Sciatic nerve (tissue), 2 donors: ENCODE data around the gene CTAGE1. TPM values are rescaled to one million over a fixed set of nuclear protein-coding genes. Genes with fewer than 3 reads are reported as not detected.

Source experiments
- ATAC-seq: fragments of 200-7000 bp; cut with Tn5 transposase; one replicate; pipeline ENCODE4 v1.9.1; 2020; ENCODE audit warnings: mild to moderate bottlenecking, moderate library complexity
- DNase-seq: peaks from one replicate; pipeline ENCODE4 v3.0.0-alpha.2; 2020; ENCODE audit warnings: low spot score
- intact Hi-C: fragments of 100-400 bp; cut with DNase I; formaldehyde crosslinking; loops from one replicate; pipeline ENCODE4 v1.14.2; 2022
- total RNA-seq: library from RNA; stranded (reverse); fragmentation: NEBNext Ultra II Directional; extraction: Animal tissue kit (Norgen Biotek cat#: 25700); gene quantifications from one replicate; pipeline ENCODE4 v1.2.1, GENCODE V29; 2021
- donor health status: DM: no; HTN: no; CAD: no.
- donor health status: DM: no; HTN: no; CAD: no.

Gene CTAGE1
- total RNA-seq, 1 donor from 2014 or later = not detected

DNA sequence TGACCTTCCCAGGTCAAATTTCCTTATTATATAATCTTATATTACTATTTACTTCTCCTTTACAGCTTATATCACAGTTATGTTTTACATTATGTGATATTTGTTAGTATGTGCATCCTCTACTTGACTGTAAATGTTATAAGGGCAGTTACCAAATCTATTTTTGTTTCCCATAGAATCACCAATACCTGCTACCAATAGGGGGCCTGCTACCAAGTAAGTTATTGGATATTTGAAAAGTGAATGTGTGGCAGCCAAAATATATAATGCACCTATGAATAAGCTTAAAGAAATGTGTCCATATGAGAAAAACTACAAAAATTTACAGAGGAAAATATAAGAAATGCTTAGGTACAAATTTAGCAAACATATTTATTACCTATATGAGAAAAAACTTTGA, 23.9 kb upstream of the CTAGE1 start:
- no peak for ATAC-seq
- no peak for DNase-seq
- intact Hi-C loops = no loop called here

DNA sequence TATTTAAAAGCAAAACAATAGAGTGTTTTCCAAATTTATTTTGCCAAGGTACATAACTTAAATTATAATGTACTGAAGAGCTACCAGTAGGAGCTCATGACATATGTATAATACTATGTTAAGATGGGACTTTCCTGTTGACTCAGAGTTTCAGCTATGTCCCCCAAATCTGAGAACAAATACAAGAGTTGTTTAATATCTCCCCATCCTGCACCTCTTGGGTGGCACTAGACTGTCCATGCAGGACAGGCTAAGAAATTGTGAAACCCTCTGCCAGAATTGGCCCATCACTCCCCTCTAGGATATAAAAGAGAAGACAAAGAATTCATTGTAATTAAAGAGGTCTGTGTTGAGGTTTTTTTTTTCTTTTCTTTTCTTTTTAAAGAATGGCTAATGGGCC, 21.7 kb upstream of the CTAGE1 start:
- DNase-seq = no peak
- ATAC-seq = no peak
- intact Hi-C loops = no loop called here

GRCh38 chr18:22436136-22436535, 18.4 kb upstream of the CTAGE1 start:
- no peak for ATAC-seq
- DNase-seq = no peak
- intact Hi-C loops = no loop called here

DNA sequence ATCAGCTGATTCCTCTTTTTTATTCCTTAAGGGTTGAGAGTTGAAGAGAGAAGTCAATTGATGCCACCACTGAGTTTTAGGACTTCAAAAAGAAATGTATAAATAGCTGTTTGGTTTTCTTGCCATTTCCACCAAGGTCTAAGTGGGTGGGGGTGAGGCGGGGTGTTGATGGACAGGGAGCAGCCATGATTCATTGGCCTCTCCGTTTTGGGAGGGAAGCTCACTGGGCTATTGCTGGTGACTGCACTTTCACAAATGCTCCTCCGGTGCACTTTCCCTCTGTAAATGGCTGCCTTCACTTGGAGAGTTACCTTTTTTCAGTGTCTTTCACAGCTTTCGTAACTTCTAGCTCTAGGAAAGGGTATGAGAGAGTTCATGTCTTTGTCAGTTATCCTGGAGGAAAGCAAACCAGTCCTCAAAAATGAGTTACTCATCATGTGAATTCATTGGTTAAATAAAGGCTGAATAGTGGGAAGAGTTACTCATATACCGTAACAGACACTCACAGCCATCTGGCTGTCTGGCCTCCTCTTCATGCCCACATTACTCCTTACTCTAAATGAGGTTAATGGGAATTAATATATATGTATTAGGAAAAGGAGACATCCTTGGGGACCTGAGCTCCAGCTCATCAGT, 17.4 kb upstream of the CTAGE1 start:
- no peak for ATAC-seq
- intact Hi-C loops = no loop called here

GRCh38 chr18:22433956-22434355, 16.2 kb upstream of the CTAGE1 start:
- ATAC-seq (no peak), DNase-seq (no peak)
- intact Hi-C loops = no loop called here

More for the DNA sequence above, 17.4 kb upstream of the CTAGE1 start:
- DNase-seq = no peak

DNA sequence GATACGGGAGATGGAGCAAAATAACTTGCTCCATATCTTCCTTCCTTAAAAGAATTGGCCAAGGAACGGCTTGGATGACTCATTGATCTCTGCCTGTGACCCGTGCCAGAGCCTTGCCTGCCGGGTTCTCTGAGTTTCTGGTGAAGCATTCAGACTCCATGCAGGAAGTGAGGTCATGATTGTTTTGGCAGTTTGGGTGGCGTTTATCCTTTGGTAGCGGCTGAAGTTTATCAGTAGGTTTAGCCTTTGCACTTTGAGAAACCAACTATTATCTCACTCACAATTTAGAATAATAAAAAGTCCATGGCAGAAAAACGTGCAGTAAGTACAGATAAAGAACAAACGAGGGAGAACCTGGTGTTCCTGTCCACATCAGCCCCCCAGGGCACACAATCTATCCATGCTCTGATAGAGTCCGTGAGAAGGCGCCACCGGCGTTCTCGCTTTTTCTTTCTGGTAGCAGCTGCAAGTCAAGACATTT, 15.0 kb upstream of the CTAGE1 start:
- peak; percentile 82 for ATAC-seq

DNA sequence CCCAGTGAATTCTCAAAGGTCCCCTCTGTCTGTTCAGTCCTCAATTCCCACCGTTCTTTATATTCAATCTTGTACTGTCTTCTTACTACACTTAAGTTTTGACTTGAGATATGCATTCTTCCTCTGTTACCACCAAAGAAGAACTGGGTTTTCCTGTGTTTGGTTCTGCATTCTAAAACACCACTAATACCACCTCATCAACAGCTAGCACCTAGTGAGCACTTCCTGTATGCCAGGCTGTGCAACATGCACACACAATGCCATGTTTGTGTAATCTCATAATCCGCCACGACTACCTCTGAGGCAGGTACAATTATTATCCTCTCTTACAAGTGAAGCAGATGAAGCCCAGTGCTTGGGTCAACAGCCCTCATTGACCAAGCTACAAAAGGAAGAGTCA, 11.8 kb upstream of the CTAGE1 start:
- DNase-seq (no peak), ATAC-seq (no peak)
- intact Hi-C loops = no loop called here

More for the DNA sequence above, 15.0 kb upstream of the CTAGE1 start:
- DNase-seq = peak; percentile 63
- intact Hi-C loops = no loop called here

- intact Hi-C loops = no loop called here
- DNase-seq (no peak), ATAC-seq (no peak)
Observed at GRCh38 chr18:22428672-22429071, 11.0 kb upstream of the CTAGE1 start.

DNA sequence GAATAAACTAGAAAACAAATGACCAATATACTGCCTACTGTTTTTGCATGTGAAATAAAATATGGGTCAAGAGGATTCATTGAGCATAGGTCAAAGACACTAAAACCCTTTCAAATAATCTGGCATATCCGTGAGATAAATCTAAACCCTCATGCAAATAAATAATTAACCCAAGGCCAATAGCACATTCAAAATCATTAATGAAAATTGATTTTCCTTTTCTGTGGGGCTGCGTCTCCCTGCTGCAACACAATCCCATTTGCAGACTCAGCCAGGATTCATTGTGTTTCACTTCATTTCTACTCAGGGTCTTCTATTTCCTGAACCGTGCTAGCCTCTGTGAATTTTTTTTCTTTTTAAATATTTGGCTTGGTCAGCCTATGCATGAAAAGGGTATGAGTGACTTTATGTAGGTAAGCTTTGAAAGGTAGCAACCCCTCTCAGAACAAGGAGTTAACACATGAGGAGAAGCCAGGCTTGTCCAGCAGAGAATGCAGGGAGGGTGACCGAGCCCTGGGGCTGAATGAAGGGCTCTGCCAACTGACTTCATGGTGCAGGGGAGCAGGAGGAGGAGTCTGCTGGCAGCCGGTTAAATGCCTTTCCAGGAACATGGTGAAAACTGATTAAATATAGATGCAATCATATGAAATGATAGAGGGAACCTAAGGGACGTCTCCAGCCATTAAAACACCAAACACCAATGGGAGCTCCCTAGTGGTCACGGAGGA, 10.3 kb upstream of the CTAGE1 start:
- ATAC-seq (no peak), DNase-seq (no peak)
- intact Hi-C loops = no loop called here

GRCh38 chr18:22424565-22424963, 6.8 kb upstream of the CTAGE1 start:
- ATAC-seq (no peak), DNase-seq (no peak)
- intact Hi-C loops = no loop called here

DNA sequence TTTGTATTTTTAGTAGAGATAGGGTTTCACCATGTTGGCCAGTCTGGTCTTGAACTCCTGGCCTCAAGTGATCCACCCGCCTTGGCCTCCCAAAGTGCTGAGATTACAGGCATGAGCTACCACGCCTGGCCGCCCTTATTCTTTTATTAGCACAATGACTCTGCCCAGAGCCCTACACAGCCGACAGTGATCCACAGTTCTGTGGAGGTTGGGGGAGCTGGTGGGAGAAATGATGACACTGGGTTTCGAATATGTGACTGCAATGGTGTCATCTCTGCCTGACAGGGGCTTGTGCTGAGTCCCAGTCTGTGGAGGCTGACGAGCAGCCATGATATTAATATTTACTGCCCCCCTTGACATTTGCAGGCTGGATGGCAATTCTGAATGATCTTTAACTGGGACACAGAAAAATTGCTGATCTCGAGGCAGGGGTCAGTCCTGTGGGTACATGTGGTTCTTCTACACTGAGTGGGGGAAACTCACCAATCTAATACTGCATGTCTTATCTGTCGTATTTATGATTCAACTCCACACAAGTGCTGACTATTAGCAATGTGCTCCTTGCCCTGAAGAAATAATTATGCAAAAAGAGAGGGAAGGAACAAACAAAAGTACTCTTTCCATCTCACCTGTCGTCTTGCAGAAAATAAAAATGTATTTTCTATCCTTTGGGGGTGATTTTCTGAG, 6.3 kb upstream of the CTAGE1 start:
- DNase-seq = no peak
- intact Hi-C loops = no loop called here
- no peak for ATAC-seq

DNA sequence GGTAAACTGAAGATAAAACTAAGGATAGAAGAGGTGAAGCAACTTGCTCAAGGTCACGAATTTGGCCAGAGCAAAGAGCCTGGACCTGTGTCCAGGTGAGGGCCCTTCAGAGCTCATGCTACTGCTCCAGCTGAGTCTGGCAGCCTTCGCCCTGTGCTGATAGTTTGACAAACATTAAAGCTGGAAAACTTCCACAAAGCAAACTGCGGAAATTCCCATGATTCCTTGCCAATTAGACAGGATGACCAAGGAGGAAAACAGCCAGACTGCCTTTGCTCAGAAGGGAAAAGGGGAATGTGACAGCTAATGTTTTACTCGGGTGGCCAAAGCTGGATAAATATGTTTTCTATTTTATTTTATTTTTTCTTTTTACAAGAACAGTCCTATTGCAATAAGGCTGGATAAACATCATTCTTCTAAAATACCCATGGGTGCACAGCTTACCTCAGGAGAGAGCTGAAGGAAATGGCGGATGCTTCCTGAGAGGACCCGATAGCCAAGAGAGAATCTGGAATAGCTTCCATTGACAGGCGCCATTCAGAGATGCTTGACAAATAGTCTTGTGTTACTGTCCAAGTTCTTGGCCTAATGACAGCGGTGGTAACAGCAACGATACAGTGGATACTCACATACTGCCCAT, 5.3 kb upstream of the CTAGE1 start:
- ATAC-seq = no peak
- intact Hi-C loops = no loop called here
- no peak for DNase-seq

- DNase-seq (no peak), ATAC-seq (no peak)
- intact Hi-C loops = no loop called here
Observed at GRCh38 chr18:22420652-22421051, 2.9 kb upstream of the CTAGE1 start.

GRCh38 chr18:22412176-22412911, 5.4 kb downstream of the CTAGE1 start:
- DNase-seq = no peak
- no peak for ATAC-seq
- intact Hi-C loops = no loop called here

- no peak for ATAC-seq
- DNase-seq = no peak
- intact Hi-C loops = no loop called here
Observed at GRCh38 chr18:22411446-22411845, 6.3 kb downstream of the CTAGE1 start.

- intact Hi-C loops = no loop called here
- DNase-seq (no peak), ATAC-seq (no peak)
Observed at GRCh38 chr18:22410126-22410525, 7.6 kb downstream of the CTAGE1 start.

DNA sequence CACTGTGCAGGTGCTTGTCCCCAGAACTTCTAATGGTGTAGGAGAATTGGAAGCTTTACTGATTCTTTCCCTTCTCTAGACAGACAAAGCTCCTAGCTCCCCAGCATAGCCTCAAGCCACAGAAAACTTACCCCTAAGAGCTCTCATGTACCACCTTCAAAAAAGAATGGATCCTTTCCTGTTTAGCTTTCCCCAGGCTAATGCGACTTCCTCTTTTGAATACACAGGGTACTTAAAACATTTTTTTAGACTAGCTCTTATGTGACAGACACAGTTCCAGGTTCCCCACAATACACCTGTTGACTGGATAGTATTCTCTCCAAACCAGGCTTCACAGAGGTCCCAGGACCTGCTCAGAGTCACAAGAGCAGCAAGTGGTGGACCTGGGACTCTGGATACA, 8.3 kb downstream of the CTAGE1 start:
- intact Hi-C loops = no loop called here
- ATAC-seq (no peak), DNase-seq (no peak)

- DNase-seq (no peak), ATAC-seq (no peak)
- intact Hi-C loops = no loop called here
Observed at GRCh38 chr18:22408059-22408458, 9.7 kb downstream of the CTAGE1 start.

DNA sequence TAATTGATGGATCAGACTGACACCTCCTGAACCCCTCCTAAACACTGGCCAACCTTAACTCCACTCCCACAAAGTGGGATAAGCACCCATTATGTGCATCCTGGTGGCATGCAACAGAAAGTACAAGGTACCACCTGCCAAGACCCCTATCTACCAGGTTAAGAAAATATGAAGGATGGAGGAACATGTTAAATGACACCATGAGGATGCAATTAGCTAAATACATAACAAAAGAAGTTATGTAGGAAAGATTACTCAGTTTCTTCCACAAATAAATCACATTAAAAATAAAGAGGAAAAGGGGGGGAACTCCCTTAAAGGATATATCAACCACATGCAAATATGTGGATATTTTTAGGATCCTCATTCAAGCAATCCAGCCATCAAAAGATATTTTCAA, 12.6 kb downstream of the CTAGE1 start:
- ATAC-seq (no peak), DNase-seq (no peak)
- intact Hi-C loops = no loop called here
